WTC11 (cell line): ENCODE measurements around the gene PLP2. TPM values are rescaled to one million over a fixed set of nuclear protein-coding genes. Genes with fewer than 3 reads are reported as not detected.

Experiments
- ATAC-seq: fragments of 200-7000 bp; cut with Tn5 transposase; 2 replicates; pipeline ENCODE4 v1.10.0; 2021; ENCODE audit warnings: mild to moderate bottlenecking, moderate library complexity
- CTCF ChIA-PET: fragments of 300-600 bp; sonication (Branson Sonifier 250); formaldehyde crosslinking; loops from one replicate; lab custom pipeline; 2021; ENCODE audit warnings: antibody characterized with exemption; lab: Charles Lee
- POLR2A ChIA-PET: fragments of 350-600 bp; sonication (Branson Sonifier 250); formaldehyde crosslinking; loops from one replicate; lab custom pipeline; 2021; ENCODE audit warnings: antibody characterized with exemption; lab: Charles Lee
- DNase-seq: peaks from one replicate; pipeline ENCODE4 v3.0.0; 2021; ENCODE audit warnings: low spot score
- H3K27ac Mint-ChIP-seq: 2 replicates; pipeline ENCODE4 v1.8.0; 2021; ENCODE audit warnings: mixed read lengths
- H3K27me3 Mint-ChIP-seq: 2 replicates; pipeline ENCODE4 v1.8.0; 2021; ENCODE audit warnings: low read depth, mild to moderate bottlenecking, moderate library complexity, mixed read lengths
- H3K36me3 Mint-ChIP-seq: 2 replicates; pipeline ENCODE4 v1.8.0; 2021; ENCODE audit warnings: mixed read lengths
- H3K4me1 Mint-ChIP-seq: 2 replicates; pipeline ENCODE4 v1.8.0; 2022; ENCODE audit warnings: mixed read lengths
- H3K4me3 Mint-ChIP-seq: 2 replicates; pipeline ENCODE4 v1.8.0; 2021; ENCODE audit warnings: mild to moderate bottlenecking, moderate library complexity, mixed read lengths
- H3K9me3 Mint-ChIP-seq: 2 replicates; pipeline ENCODE4 v1.8.0; 2021; ENCODE audit warnings: mixed read lengths
- FOXK1 ChIP-seq: sonication (generic); formaldehyde crosslinking; IDR thresholded peaks from 2 replicates; pipeline ENCODE4 v1.8.0; 2022; ENCODE audit warnings: mild to moderate bottlenecking, moderate library complexity, missing genetic modification reagents
- HMGA2 ChIP-seq: fragments of 250-450 bp; sonication (Bioruptor Pico); IDR thresholded peaks from 2 replicates; pipeline ENCODE4 v1.4.0; 2021; ENCODE audit warnings: mild to moderate bottlenecking, moderate library complexity
- KAT7 ChIP-seq: sonication (generic); formaldehyde crosslinking; IDR thresholded peaks from 2 replicates; pipeline ENCODE4 v1.8.1; 2023; ENCODE audit warnings: missing genetic modification reagents, mild to moderate bottlenecking, borderline replicate concordance
- NFE2L1 ChIP-seq: sonication (generic); formaldehyde crosslinking; IDR thresholded peaks from 2 replicates; pipeline ENCODE4 v1.8.1; 2023; ENCODE audit warnings: missing genetic modification reagents
- NR1H2 ChIP-seq: sonication (generic); formaldehyde crosslinking; IDR thresholded peaks from 2 replicates; pipeline ENCODE4 v1.9.0; 2021; ENCODE audit warnings: mild to moderate bottlenecking, moderate library complexity, missing genetic modification reagents
- SMAD3 ChIP-seq: sonication (generic); formaldehyde crosslinking; IDR thresholded peaks from 2 replicates; pipeline ENCODE4 v1.8.0; 2022; ENCODE audit warnings: missing genetic modification reagents, mild to moderate bottlenecking, borderline replicate concordance
- SMAD4 ChIP-seq: sonication (generic); formaldehyde crosslinking; IDR thresholded peaks from 2 replicates; pipeline ENCODE4 v1.8.0; 2022; ENCODE audit warnings: mild to moderate bottlenecking, missing genetic modification reagents
- ZNF138 ChIP-seq: sonication (generic); formaldehyde crosslinking; conservative IDR thresholded peaks from 2 replicates; pipeline ENCODE4 v1.8.1; 2022; ENCODE audit warnings: mild to moderate bottlenecking, moderate library complexity, missing genetic modification reagents
- ZNF232 ChIP-seq: sonication (generic); formaldehyde crosslinking; IDR thresholded peaks from 2 replicates; pipeline ENCODE4 v1.8.0; 2022; ENCODE audit warnings: mild to moderate bottlenecking, missing genetic modification reagents
- ZNF416 ChIP-seq: fragments of 250-450 bp; sonication (Bioruptor Pico); IDR thresholded peaks from 2 replicates; pipeline ENCODE4 v1.9.0; 2021; ENCODE audit warnings: mild to moderate bottlenecking, inconsistent platforms
- total RNA-seq: library from RNA; stranded (reverse); gene quantifications from 3 replicates; pipeline ENCODE4 v1.2.3, GENCODE V29; 2021
- TF ChIP-seq, protein P1 (sequence below): sonication (generic); formaldehyde crosslinking; IDR thresholded peaks from 2 replicates; pipeline ENCODE4 v1.8.1; 2023; ENCODE audit warnings: mild to moderate bottlenecking, missing genetic modification reagents, moderate library complexity
- TF ChIP-seq, protein P2 (sequence below): fragments of 250-450 bp; sonication (Bioruptor Pico); IDR thresholded peaks from 2 replicates; pipeline ENCODE4 v1.9.0; 2021; ENCODE audit warnings: mild to moderate bottlenecking, borderline replicate concordance
- TF ChIP-seq, protein P3 (sequence below): fragments of 250-450 bp; sonication (Bioruptor Pico); IDR thresholded peaks from 2 replicates; pipeline ENCODE4 v1.9.0; 2021; ENCODE audit warnings: mild to moderate bottlenecking
- TF ChIP-seq, protein P4 (sequence below): sonication (generic); formaldehyde crosslinking; IDR thresholded peaks from 2 replicates; pipeline ENCODE4 v1.8.0; 2022; ENCODE audit warnings: mild to moderate bottlenecking, missing genetic modification reagents
- TF ChIP-seq, protein P5 (sequence below): sonication (generic); formaldehyde crosslinking; IDR thresholded peaks from 2 replicates; pipeline ENCODE4 v1.8.1; 2022; ENCODE audit warnings: low read depth, mild to moderate bottlenecking, moderate library complexity, missing genetic modification reagents, borderline replicate concordance
- TF ChIP-seq, protein P6 (sequence below): sonication (generic); formaldehyde crosslinking; IDR thresholded peaks from 2 replicates; pipeline ENCODE4 v1.8.0; 2022; ENCODE audit warnings: mild to moderate bottlenecking, missing genetic modification reagents
- TF ChIP-seq, protein P7 (sequence below): fragments of 250-450 bp; sonication (Bioruptor Pico); IDR thresholded peaks from 2 replicates; pipeline ENCODE4 v1.9.0; 2021; ENCODE audit warnings: mild to moderate bottlenecking
- TF ChIP-seq, protein P8 (sequence below): sonication (generic); formaldehyde crosslinking; conservative IDR thresholded peaks from 2 replicates; pipeline ENCODE4 v1.8.1; 2022; ENCODE audit warnings: mild to moderate bottlenecking, missing genetic modification reagents

Gene PLP2
- total RNA-seq, 1 experiment from 2014 or later = 12.4 TPM

DNA sequence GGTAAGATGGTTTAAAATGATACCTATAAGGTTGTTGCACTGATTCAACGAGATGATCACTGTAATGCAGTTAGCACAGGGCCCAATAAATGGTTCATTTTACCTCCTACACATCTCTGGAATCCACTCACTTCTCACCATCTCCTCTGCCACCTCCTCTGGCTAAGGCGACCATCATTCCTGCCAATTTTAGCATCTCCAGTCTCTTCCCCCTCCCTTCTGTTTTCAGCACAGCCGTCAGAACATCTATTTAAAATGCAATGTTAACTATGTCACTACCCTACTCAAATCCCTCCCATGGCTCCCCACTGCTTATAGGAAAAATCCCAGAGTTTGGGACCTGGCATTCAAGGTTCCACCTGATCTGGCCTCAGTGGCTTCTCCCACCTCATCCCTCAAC lies 31.8 kb downstream of the PLP2 start:
- no peak for DNase-seq
- H3K4me3 Mint-ChIP-seq = no peak overlapping the region
- CTCF ChIA-PET = no interaction called here
- no peak for TF ChIP-seq ZNF232 (CRISPR knock-in tag)
- TF ChIP-seq ZNF416 = no peak
- TF ChIP-seq, protein P1, sequence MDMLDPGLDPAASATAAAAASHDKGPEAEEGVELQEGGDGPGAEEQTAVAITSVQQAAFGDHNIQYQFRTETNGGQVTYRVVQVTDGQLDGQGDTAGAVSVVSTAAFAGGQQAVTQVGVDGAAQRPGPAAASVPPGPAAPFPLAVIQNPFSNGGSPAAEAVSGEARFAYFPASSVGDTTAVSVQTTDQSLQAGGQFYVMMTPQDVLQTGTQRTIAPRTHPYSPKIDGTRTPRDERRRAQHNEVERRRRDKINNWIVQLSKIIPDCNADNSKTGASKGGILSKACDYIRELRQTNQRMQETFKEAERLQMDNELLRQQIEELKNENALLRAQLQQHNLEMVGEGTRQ (CRISPR knock-in tag) = no peak
- TF ChIP-seq, protein P2, sequence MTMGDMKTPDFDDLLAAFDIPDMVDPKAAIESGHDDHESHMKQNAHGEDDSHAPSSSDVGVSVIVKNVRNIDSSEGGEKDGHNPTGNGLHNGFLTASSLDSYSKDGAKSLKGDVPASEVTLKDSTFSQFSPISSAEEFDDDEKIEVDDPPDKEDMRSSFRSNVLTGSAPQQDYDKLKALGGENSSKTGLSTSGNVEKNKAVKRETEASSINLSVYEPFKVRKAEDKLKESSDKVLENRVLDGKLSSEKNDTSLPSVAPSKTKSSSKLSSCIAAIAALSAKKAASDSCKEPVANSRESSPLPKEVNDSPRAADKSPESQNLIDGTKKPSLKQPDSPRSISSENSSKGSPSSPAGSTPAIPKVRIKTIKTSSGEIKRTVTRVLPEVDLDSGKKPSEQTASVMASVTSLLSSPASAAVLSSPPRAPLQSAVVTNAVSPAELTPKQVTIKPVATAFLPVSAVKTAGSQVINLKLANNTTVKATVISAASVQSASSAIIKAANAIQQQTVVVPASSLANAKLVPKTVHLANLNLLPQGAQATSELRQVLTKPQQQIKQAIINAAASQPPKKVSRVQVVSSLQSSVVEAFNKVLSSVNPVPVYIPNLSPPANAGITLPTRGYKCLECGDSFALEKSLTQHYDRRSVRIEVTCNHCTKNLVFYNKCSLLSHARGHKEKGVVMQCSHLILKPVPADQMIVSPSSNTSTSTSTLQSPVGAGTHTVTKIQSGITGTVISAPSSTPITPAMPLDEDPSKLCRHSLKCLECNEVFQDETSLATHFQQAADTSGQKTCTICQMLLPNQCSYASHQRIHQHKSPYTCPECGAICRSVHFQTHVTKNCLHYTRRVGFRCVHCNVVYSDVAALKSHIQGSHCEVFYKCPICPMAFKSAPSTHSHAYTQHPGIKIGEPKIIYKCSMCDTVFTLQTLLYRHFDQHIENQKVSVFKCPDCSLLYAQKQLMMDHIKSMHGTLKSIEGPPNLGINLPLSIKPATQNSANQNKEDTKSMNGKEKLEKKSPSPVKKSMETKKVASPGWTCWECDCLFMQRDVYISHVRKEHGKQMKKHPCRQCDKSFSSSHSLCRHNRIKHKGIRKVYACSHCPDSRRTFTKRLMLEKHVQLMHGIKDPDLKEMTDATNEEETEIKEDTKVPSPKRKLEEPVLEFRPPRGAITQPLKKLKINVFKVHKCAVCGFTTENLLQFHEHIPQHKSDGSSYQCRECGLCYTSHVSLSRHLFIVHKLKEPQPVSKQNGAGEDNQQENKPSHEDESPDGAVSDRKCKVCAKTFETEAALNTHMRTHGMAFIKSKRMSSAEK (CRISPR knock-in tag) = no peak
- no peak for TF ChIP-seq KAT7 (CRISPR knock-in tag)
- TF ChIP-seq, protein P3, sequence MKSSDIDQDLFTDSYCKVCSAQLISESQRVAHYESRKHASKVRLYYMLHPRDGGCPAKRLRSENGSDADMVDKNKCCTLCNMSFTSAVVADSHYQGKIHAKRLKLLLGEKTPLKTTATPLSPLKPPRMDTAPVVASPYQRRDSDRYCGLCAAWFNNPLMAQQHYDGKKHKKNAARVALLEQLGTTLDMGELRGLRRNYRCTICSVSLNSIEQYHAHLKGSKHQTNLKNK (CRISPR knock-in tag) = no peak
- no peak for TF ChIP-seq FOXK1 (CRISPR knock-in tag)
- no peak for TF ChIP-seq NFE2L1 (CRISPR knock-in tag)
- TF ChIP-seq, protein P4, sequence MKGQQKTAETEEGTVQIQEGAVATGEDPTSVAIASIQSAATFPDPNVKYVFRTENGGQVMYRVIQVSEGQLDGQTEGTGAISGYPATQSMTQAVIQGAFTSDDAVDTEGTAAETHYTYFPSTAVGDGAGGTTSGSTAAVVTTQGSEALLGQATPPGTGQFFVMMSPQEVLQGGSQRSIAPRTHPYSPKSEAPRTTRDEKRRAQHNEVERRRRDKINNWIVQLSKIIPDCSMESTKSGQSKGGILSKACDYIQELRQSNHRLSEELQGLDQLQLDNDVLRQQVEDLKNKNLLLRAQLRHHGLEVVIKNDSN (CRISPR knock-in tag) = no peak
- no peak for TF ChIP-seq SMAD4 (CRISPR knock-in tag)
- TF ChIP-seq HMGA2 (CRISPR knock-in tag) = no peak
- no peak for TF ChIP-seq NR1H2 (CRISPR knock-in tag)
- no peak for TF ChIP-seq SMAD3 (CRISPR knock-in tag)
- TF ChIP-seq, protein P5, sequence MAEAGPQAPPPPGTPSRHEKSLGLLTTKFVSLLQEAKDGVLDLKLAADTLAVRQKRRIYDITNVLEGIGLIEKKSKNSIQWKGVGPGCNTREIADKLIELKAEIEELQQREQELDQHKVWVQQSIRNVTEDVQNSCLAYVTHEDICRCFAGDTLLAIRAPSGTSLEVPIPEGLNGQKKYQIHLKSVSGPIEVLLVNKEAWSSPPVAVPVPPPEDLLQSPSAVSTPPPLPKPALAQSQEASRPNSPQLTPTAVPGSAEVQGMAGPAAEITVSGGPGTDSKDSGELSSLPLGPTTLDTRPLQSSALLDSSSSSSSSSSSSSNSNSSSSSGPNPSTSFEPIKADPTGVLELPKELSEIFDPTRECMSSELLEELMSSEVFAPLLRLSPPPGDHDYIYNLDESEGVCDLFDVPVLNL (CRISPR knock-in tag) = no peak
- no peak for TF ChIP-seq ZNF138 (CRISPR knock-in tag)
- TF ChIP-seq, protein P6, sequence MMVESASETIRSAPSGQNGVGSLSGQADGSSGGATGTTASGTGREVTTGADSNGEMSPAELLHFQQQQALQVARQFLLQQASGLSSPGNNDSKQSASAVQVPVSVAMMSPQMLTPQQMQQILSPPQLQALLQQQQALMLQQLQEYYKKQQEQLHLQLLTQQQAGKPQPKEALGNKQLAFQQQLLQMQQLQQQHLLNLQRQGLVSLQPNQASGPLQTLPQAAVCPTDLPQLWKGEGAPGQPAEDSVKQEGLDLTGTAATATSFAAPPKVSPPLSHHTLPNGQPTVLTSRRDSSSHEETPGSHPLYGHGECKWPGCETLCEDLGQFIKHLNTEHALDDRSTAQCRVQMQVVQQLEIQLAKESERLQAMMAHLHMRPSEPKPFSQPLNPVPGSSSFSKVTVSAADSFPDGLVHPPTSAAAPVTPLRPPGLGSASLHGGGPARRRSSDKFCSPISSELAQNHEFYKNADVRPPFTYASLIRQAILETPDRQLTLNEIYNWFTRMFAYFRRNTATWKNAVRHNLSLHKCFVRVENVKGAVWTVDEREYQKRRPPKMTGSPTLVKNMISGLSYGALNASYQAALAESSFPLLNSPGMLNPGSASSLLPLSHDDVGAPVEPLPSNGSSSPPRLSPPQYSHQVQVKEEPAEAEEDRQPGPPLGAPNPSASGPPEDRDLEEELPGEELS = no peak
- TF ChIP-seq, protein P7, sequence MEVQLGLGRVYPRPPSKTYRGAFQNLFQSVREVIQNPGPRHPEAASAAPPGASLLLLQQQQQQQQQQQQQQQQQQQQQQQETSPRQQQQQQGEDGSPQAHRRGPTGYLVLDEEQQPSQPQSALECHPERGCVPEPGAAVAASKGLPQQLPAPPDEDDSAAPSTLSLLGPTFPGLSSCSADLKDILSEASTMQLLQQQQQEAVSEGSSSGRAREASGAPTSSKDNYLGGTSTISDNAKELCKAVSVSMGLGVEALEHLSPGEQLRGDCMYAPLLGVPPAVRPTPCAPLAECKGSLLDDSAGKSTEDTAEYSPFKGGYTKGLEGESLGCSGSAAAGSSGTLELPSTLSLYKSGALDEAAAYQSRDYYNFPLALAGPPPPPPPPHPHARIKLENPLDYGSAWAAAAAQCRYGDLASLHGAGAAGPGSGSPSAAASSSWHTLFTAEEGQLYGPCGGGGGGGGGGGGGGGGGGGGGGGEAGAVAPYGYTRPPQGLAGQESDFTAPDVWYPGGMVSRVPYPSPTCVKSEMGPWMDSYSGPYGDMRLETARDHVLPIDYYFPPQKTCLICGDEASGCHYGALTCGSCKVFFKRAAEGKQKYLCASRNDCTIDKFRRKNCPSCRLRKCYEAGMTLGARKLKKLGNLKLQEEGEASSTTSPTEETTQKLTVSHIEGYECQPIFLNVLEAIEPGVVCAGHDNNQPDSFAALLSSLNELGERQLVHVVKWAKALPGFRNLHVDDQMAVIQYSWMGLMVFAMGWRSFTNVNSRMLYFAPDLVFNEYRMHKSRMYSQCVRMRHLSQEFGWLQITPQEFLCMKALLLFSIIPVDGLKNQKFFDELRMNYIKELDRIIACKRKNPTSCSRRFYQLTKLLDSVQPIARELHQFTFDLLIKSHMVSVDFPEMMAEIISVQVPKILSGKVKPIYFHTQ (CRISPR knock-in tag) = no peak
- TF ChIP-seq, protein P8, sequence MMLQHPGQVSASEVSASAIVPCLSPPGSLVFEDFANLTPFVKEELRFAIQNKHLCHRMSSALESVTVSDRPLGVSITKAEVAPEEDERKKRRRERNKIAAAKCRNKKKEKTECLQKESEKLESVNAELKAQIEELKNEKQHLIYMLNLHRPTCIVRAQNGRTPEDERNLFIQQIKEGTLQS = no peak
- H3K9me3 Mint-ChIP-seq = no peaks in the 10 kb centered on the region
- ATAC-seq = no peak
- peaks cover 11% of the 10 kb centered on the region for H3K4me1 Mint-ChIP-seq
- no peak overlapping the region for H3K27ac Mint-ChIP-seq
- POLR2A ChIA-PET = no interaction called here
- no peaks in the 10 kb centered on the region for H3K36me3 Mint-ChIP-seq
- no peaks in the 10 kb centered on the region; the same call in 1 of the 2 replicates for H3K27me3 Mint-ChIP-seq
